Stimulated activated CD8-positive, alpha-beta memory T cell treated with anti-CD3 and anti-CD28 coated beads, Interleukin-7, amount 100 ng/mL, for 48 hours (primary cell): ENCODE measurements around the gene SYT11.

Experiments
- DNase-seq, 2 donors: peaks; one replicate each; pipeline ENCODE4 v3.0.0-alpha.2; 2020; ENCODE audit warnings: low read depth in 1 of 2; ENCODE audit errors: extremely low read depth in 1 of 2

The SYT11 gene

DNA sequence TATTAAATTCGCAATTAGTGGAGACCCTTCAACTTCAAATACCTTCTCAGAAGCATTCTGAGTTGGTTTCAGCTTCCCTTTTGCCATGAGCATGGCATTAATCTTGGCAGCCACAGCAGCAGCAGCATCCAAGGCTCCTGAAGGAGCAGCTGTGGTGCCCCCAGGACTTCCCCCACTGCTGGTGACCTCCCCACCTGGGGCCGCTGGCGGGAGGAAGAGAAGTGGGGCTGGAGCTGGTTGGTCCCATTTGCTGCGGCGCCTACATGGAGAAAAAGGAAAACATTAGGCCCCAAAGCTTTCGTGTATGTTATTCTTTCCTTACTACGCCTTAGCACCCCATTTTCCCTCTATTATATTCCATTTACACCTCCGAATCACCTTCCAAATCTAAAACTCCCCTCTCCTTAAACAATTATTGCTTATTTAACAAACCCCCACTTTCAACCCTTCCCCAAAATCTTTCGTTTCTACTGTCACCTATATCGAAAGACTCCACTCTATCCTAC is 74.3 kb downstream of the SYT11 start:
- DNase-seq: no peak

DNA sequence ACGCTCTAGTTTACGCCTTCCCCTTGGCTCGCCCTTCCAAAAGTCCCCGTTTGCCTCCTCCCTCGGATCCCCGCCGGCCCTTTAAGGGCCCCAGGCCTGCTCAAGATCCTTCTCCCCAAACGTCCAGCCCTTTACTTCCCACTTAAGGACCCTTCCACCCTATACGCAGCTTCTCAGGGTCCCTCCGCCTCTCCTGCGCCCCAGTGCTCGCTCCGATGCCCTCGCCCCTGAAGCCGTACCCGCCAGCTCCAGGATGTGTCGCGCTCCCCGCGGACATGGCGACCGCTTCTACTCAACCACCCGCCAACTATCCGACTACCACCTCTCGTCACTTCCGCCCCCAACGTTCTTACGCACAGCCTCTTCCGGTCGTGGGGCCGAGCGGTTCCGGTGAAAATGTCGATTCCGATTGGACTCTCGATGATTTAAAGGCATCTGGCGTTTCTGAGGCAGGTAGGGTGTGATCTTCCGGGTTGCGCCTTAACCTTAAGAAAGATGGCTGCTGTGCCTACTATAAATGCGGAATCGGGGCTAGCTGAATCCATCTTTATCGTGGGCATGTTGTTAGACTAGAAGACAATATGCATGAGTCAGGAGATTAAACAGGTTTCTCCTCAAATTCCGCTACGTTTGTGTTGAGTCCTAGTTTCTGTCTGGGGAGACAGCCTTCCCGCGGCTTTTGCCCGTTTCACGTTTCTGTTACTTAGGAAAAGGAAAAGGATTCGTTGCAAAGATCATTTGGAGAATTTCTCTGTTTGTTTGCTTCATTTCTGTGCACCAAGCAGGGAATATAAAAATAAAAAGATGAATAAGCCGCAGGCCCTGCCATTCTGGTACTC is 74.9 kb downstream of the SYT11 start, which contains the start of gene KHDC4:
Gene KHDC4 (minus strand): TSS at position 317 of the 839 bp plus-strand sequence. CDS start 40 bp downstream, at position 277.
- peak; percentile 87 to 90 for DNase-seq
